ENCODE data around the gene GRM8. TPM values are rescaled to one million over a fixed set of nuclear protein-coding genes. Genes with fewer than 3 reads are reported as not detected.

GRM8 gene
- total and polyA plus RNA-seq, 2 experiments from 2014 or later: not detected

DNA sequence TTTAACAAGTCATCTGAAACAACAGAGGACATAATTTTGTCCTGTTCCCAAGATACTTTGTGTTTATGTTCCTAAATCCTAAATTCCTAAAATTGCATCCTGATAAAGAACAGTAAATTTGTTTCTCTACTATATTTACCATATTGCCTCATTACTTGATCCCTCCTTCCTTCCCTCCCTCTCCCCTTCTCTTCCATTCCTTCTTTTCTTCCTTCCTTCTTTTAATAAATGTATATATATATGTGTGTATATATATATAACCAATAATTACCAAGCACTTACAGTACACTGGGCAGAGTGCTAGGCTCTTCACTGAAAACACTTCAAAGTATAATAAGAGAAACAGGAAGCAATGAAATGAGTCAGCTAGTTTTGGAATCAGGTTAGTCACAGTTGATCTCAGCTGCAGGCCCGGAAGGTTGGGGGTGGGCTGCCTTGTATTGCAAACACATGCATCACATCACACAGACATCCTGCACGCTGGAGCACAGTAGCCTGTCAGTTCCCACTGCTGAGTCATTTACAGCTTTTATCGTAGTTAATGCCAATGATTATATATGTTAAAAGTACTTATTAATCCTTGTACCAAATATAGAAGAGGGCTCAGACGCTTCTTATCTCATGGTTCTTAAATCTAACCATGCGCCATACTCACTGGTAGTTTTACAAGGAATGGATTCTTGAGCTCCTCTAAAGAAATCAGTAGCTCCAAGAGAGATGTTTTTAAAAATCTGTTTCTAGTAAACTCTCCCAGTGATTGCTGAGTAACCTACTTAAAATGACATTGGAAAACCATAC, 551.7 kb downstream of the GRM8 start:
- Histone ChIP-seq H3K4me3 (peak overlapping the region; percentile 54), H3F3A (ENCODE audit: insufficient read depth) (peaks cover 12% of the 10 kb centered on the region; the same call in 1 of the 2 replicates), H3K27ac (peak overlapping the region; percentile 70), H3K4me2 (ENCODE audit: unreplicated experiment) (peak overlapping the region; percentile 69), H3K79me2 (ENCODE audit: insufficient read depth) (no peaks in the 10 kb centered on the region), H4K20me1 (ENCODE audit: insufficient read depth) (no peaks in the 10 kb centered on the region), H3K27me3 (replicated peaks; ENCODE audit: insufficient read depth) (no peaks in the 10 kb centered on the region), H3K4me1 (ENCODE audit: insufficient read depth) (peaks cover 16% of the 10 kb centered on the region), H3K36me3 (ENCODE audit: low read depth) (no peaks in the 10 kb centered on the region), H3K9me3 (ENCODE audit: low read depth) (no peaks in the 10 kb centered on the region), H3K9me2 (ENCODE audit: insufficient read depth) (no peaks in the 10 kb centered on the region), H3K9ac (peak overlapping the region; percentile 37; the same call in 1 of the 2 replicates), H2AFZ (peak overlapping the region; percentile 67)
- WGBS, 2 experiments (ENCODE audit: low coverage in 1 of 2, low lambda C conversion rate in 2 of 2, missing lambda C conversion rate in 2 of 2): 5% methylated on average over 5 of the region's 5 CpGs
- in situ Hi-C loops (cut with MboI): no loop called here
- peak; percentile 96 for DNase-seq
- TF ChIP-seq EZH2 (IDR thresholded peaks at IDR 0.05; ENCODE audit: insufficient read depth, poor library complexity, severe bottlenecking): no peak
- TF ChIP-seq EZH2phosphoT487 (IDR thresholded peaks at IDR 0.05; ENCODE audit: insufficient read depth, low read depth): no peak

DNA sequence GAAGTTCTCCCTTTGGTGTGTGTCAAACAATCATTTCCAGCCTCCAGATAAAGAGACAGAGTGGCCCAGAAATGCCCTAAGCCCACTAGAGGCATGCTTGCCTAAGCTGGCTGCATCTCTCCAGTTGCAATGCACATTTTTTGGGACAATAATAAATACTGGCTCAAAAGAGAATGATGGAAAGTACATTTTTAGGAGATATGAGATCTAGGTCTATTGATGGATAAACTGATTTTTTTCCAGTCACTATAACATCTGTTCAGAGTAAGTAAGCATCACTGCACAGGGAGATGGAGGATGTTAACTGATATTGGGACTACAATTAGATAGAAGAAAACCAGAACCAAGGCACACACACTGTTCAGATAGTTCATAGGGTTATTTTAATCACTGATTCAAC, 553.0 kb downstream of the GRM8 start:
- Histone ChIP-seq H4K20me1 (ENCODE audit: insufficient read depth) (no peaks in the 10 kb centered on the region), H3K4me1 (ENCODE audit: insufficient read depth) (peaks cover 16% of the 10 kb centered on the region), H3K4me2 (ENCODE audit: unreplicated experiment) (no peak overlapping the region), H3K79me2 (ENCODE audit: insufficient read depth) (no peaks in the 10 kb centered on the region), H3K27ac (no peak overlapping the region), H3K9ac (no peak overlapping the region), H3K4me3 (no peak overlapping the region), H3K36me3 (ENCODE audit: low read depth) (no peaks in the 10 kb centered on the region), H3F3A (ENCODE audit: insufficient read depth) (peaks cover 12% of the 10 kb centered on the region; the same call in 1 of the 2 replicates), H3K9me3 (ENCODE audit: low read depth) (no peaks in the 10 kb centered on the region), H3K9me2 (ENCODE audit: insufficient read depth) (no peaks in the 10 kb centered on the region), H2AFZ (no peak overlapping the region), H3K27me3 (replicated peaks; ENCODE audit: insufficient read depth) (no peaks in the 10 kb centered on the region)
- DNase-seq: no peak
- in situ Hi-C loops (cut with MboI): no loop called here
- no peak for TF ChIP-seq EZH2 (IDR thresholded peaks at IDR 0.05; ENCODE audit: insufficient read depth, poor library complexity, severe bottlenecking)

DNA sequence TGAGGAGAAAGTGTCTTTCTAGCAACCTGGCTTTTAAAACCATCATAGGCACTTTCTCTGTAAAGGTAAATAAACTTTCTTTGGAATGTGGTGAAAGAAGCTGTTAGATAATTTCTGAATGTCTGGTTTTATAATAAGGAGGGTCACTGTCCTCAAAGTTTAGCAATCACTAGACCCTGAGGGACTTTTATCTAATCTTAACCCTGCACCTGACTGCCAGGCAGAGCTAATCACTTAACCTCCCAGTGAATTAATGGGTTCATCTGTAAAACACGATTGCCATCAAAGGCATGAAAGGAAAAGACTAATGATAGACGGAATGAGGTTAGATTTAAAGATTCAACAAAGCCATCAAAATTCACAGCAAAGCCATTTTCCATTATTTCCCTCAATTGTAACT, 553.8 kb downstream of the GRM8 start:
- TF ChIP-seq EZH2 (IDR thresholded peaks at IDR 0.05; ENCODE audit: insufficient read depth, poor library complexity, severe bottlenecking) (no peak), EZH2phosphoT487 (IDR thresholded peaks at IDR 0.05; ENCODE audit: insufficient read depth, low read depth) (no peak)
- no peak overlapping the region for H3K4me2 ChIP-seq (ENCODE audit: unreplicated experiment)
- H3K9me3 ChIP-seq (ENCODE audit: low read depth): no peaks in the 10 kb centered on the region
- 43 to 49% methylated on average over 2 of the region's 2 CpGs for WGBS, 2 experiments (ENCODE audit: low coverage in 1 of 2, low lambda C conversion rate in 2 of 2, missing lambda C conversion rate in 2 of 2)
- no peaks in the 10 kb centered on the region for H3K27me3 ChIP-seq (replicated peaks; ENCODE audit: insufficient read depth)
- no peak overlapping the region for H3K27ac ChIP-seq
- H3K4me1 ChIP-seq (ENCODE audit: insufficient read depth): peaks cover 16% of the 10 kb centered on the region
- H3K9ac ChIP-seq: no peak overlapping the region
- no peaks in the 10 kb centered on the region for H3K9me2 ChIP-seq (ENCODE audit: insufficient read depth)
- H2AFZ ChIP-seq: no peak overlapping the region
- in situ Hi-C loops (cut with MboI): no loop called here
- H4K20me1 ChIP-seq (ENCODE audit: insufficient read depth): no peaks in the 10 kb centered on the region
- H3K4me3 ChIP-seq: no peak overlapping the region
- DNase-seq: no peak
- H3K36me3 ChIP-seq (ENCODE audit: low read depth): no peaks in the 10 kb centered on the region
- H3F3A ChIP-seq (ENCODE audit: insufficient read depth): peaks cover 12% of the 10 kb centered on the region; the same call in 1 of the 2 replicates
- H3K79me2 ChIP-seq (ENCODE audit: insufficient read depth): no peaks in the 10 kb centered on the region

DNA sequence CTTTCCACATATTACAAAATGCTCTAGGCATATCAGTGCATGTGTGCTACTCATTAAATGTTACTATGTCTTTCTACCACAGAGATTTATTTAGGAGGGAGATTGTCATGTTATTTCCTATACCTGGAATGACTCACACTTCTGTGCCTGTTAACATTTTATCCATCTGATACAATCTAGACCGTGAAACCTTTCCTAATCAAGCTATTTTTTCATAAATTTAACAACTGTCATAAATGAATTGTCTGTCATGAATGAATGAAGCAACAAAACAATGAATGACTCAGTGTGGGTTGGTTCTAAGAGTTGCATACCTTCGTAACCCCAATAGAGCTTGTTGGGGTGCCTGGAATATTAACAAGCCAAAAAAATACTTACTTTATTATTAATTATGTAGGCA, 554.3 kb downstream of the GRM8 start:
- in situ Hi-C loops (cut with MboI): no loop called here
- Histone ChIP-seq H3K4me3 (no peak overlapping the region), H3K27me3 (replicated peaks; ENCODE audit: insufficient read depth) (no peaks in the 10 kb centered on the region), H3K27ac (no peak overlapping the region), H3K9me3 (ENCODE audit: low read depth) (no peaks in the 10 kb centered on the region), H3K4me1 (ENCODE audit: insufficient read depth) (peaks cover 16% of the 10 kb centered on the region), H3K79me2 (ENCODE audit: insufficient read depth) (no peaks in the 10 kb centered on the region), H2AFZ (no peak overlapping the region), H4K20me1 (ENCODE audit: insufficient read depth) (no peaks in the 10 kb centered on the region), H3K4me2 (ENCODE audit: unreplicated experiment) (no peak overlapping the region), H3K36me3 (ENCODE audit: low read depth) (no peaks in the 10 kb centered on the region), H3F3A (ENCODE audit: insufficient read depth) (peaks cover 12% of the 10 kb centered on the region; the same call in 1 of the 2 replicates), H3K9ac (no peak overlapping the region), H3K9me2 (ENCODE audit: insufficient read depth) (no peaks in the 10 kb centered on the region)
- DNase-seq: no peak
- 57 to 63% methylated on average over 2 of the region's 2 CpGs for WGBS, 2 experiments (ENCODE audit: low coverage in 1 of 2, low lambda C conversion rate in 2 of 2, missing lambda C conversion rate in 2 of 2)
- TF ChIP-seq EZH2 (IDR thresholded peaks at IDR 0.05; ENCODE audit: insufficient read depth, poor library complexity, severe bottlenecking) (no peak), EZH2phosphoT487 (IDR thresholded peaks at IDR 0.05; ENCODE audit: insufficient read depth, low read depth) (no peak)

Data from GM23248 (cell line).